GM12872 (cell line): ENCODE measurements around the gene OR4N2.
"Not testable (repeated sequence)": the region's sequence is repeated elsewhere in the genome, so short reads cannot be mapped to it uniquely, and the experiment has no call there.

Experiments used
- TF ChIP-seq, protein P1 (sequence below): IDR thresholded peaks from 3 replicates; pipeline ENCODE4 v1.5.1; 2011; ENCODE audit warnings: low read depth, mild to moderate bottlenecking, low read length, moderate library complexity; ENCODE audit not compliant: insufficient read depth

OR4N2 gene, protein sequence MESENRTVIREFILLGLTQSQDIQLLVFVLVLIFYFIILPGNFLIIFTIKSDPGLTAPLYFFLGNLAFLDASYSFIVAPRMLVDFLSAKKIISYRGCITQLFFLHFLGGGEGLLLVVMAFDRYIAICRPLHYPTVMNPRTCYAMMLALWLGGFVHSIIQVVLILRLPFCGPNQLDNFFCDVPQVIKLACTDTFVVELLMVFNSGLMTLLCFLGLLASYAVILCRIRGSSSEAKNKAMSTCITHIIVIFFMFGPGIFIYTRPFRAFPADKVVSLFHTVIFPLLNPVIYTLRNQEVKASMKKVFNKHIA

DNA sequence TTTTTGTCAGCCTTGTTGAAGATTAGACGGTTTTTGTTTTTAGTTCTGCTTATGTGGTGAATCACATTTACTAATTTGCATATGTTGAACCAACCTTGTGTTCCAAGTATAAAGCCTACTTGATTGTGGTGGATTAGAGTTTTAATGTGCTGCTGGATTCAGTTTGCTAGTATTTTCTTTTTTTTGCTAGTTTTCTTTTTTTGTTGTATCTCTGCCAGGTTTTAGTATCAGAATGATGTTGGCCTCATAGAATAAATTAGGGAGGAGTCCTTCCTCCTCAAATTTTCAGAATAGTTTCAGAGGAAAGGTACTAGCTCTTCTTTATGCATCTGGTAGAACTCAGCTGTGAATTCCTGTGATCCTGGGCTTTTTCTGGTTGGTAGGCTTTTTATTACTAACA is at the start of gene OR4N2:
TSS of gene OR4N2 (plus strand) at position 301 of the 400 bp plus-strand sequence. CDS start 23,679 bp downstream, outside the sequence.
- TF ChIP-seq, protein P1, sequence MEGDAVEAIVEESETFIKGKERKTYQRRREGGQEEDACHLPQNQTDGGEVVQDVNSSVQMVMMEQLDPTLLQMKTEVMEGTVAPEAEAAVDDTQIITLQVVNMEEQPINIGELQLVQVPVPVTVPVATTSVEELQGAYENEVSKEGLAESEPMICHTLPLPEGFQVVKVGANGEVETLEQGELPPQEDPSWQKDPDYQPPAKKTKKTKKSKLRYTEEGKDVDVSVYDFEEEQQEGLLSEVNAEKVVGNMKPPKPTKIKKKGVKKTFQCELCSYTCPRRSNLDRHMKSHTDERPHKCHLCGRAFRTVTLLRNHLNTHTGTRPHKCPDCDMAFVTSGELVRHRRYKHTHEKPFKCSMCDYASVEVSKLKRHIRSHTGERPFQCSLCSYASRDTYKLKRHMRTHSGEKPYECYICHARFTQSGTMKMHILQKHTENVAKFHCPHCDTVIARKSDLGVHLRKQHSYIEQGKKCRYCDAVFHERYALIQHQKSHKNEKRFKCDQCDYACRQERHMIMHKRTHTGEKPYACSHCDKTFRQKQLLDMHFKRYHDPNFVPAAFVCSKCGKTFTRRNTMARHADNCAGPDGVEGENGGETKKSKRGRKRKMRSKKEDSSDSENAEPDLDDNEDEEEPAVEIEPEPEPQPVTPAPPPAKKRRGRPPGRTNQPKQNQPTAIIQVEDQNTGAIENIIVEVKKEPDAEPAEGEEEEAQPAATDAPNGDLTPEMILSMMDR = not testable (repeated sequence)

DNA sequence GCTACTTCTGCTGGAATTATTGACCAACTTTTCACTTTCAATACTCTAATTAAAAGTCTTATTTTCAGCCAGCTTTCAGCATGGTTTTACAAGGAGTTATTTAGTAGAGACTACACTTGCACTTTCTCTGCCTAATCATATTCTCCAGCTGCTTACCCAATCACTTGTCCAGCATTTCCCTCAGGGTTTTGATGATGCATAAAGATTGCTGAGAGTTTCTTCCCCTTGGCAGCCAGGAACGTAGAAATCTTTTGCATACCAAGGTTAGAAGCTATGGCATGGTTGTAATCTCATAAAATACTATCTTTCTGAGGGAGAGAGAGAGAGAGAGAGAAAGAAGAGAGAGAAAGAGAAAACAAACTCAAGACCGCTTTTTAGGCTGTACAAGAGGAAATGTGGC is 49.4 kb upstream of the OR4N2 start:
- TF ChIP-seq, protein P1 = no peak

DNA sequence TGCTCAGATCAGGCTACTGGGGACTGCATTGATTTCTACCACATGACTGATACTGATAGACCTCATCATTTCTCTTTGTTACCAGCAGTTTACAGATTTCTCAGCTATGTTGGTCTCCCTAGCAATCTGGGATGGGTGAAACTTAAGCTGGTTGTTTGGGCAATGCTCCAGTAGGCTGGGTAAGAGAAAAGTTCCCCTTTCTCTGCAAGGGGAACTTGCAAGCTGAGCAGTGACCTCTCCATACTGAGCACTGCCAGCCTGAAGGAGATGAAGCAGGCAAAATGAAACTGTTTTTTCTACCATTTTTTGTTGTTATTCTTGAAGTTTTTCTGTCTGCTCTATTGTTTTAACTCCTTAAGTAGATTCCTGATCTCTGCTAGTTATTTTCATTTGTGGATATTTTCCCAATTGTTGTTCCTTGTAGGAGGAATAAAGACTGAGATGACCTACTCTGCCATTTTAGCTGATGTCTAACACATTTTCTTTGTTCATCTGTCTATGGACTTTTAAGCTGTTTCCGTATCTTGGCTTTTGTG is 31.6 kb upstream of the OR4N2 start:
- TF ChIP-seq, protein P1 = no peak

DNA sequence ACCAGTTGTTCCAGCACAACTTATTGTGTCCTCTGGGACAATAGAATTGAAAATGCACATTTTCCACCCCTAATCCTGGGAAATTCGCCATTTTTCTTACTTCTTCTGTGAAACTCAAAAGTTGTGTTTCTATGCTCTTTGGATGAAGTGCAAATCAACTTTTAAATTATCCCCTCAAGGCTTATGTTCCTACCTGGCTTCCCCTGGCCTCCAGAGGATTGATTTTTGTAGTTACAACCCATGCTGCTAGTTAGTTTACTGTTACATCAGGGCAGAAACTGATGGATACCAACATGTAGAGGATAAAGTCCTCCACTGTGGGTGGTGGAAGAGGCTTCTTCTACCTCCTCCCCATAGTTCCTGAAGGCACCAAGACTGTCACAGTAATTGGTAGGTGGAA is 30.4 kb upstream of the OR4N2 start, which contains the start of gene OR4M1:
TSS of gene OR4M1 (plus strand) at position 301 of the 400 bp plus-strand sequence. CDS start 6,819 bp downstream, outside the sequence.
- TF ChIP-seq, protein P1 = not testable (repeated sequence)

DNA sequence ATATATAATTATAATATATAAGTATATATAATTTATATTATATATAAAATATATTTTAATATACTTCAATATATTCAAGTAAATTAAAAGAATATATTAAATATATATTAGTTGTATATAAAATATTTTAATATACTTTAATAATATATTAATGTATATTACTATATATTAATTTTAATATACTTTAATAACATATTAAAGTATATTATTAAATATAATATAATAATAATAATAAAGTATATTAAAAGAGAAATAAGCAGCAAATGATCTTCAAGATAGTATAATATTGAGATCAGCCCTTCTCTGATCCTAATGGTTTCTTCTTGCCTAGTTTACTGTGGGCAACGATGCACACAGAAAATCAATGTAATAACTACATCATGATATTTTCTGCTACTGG is 28.0 kb upstream of the OR4N2 start:
- TF ChIP-seq, protein P1 = no peak

DNA sequence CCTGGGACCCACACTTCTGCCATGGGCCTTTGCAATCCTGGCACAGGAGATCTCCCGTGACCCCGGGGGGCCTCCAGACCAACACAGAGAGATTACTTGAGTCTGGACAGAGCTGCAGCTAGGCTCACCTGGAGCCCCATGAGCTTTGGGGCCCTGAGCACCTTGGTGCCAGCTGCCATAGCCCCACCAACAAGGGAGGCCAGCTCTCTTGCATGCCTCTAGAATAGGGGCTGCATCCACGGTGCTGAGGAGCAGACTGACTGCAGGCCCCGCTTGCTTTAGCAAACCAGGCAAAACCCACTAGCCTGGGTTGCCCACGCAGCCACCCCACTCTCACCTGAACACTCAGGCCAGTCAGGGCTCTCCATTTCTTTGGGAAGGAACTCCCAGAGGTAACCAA is 3.7 kb upstream of the OR4N2 start:
- TF ChIP-seq, protein P1 = no peak

DNA sequence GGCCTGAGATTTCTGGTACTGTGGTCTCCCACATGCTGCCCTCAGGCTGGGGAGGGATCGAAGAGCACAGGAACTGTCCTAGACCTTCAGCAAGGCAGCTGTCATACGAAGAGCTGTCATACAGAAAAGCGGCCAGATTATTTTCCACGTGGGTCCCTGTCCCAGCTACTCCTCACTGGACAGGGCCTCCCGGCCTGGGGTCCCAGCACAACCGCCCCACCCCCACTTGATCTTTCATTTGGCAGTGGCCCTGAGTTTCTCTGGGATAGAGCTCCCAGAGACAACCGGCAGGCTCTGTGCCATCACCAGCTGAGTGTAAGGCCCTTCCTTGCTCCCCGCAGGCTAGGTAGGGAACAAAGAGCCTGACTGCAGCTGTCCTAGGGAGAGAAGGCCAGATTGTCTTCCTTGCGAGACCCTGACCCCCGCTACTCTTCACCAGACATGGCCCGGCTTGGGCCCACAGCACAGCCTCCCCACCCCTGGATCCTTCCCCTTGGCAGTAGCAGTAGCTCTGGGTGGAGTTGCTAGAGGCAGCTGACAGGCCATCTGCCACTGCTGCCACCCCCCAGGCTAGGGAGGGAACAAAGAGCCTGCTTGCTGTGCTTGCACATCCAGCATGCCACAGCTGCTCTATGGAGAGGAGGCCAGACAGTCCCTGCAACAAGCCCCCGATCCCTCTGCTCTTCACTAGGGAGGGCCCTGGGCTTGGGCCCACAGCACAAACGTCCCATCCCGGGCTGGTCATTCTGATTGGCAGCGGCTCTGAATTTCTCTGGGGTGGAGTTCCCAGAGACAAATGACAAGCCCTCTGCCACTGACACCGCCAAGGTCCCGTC is 3.1 kb upstream of the OR4N2 start:
- TF ChIP-seq, protein P1 = no peak
